ENCODE data around the gene CMPK1. TPM values are rescaled to one million over a fixed set of nuclear protein-coding genes. Genes with fewer than 3 reads are reported as not detected.

CMPK1 gene
- total RNA-seq, 1 experiment from 2014 or later: 28.7 TPM

GRCh38 chr1:47409311-47410067 is 75.9 kb downstream of the CMPK1 start:
- no peaks in the 10 kb centered on the region for H4K20me1 ChIP-seq (ENCODE audit: control insufficient read depth, insufficient read depth, insufficient read length)
- H2BK20ac ChIP-seq (ENCODE audit: low read depth, low read length, poor library complexity, severe bottlenecking): no peak overlapping the region
- no peak overlapping the region for H2AK5ac ChIP-seq (ENCODE audit: insufficient read length, low read length)
- Mint-ChIP-seq H3K36me3 (ENCODE audit: insufficient read depth in 1 of 3, low read depth in 3 of 3) (no peaks in the 10 kb centered on the region), H3K27ac (no peak overlapping the region; a peak in 1 of 7 replicates), H3K4me3 (no peak overlapping the region), H3K9me3 (no peaks in the 10 kb centered on the region; a peak in 1 of 5 replicates), H3K4me1 (no peaks in the 10 kb centered on the region), H3K27me3 (ENCODE audit: low read depth) (peaks cover 76% of the 10 kb centered on the region)
- H3K14ac ChIP-seq (ENCODE audit: insufficient read depth, low read length): no peak overlapping the region
- H3K23me2 ChIP-seq (ENCODE audit: insufficient read length, low read depth, low read length, poor library complexity, severe bottlenecking): no peaks in the 10 kb centered on the region
- TF ChIP-seq CTCF (conservative IDR thresholded peaks at IDR 0.05): no peak
- no peak overlapping the region for H3K18ac ChIP-seq (ENCODE audit: insufficient read length, low read depth, low read length)
- H2AFZ ChIP-seq (ENCODE audit: low read length): no peak overlapping the region
- H3K4ac ChIP-seq (ENCODE audit: low read depth, low read length): no peak overlapping the region
- no peak overlapping the region for H2BK5ac ChIP-seq (ENCODE audit: insufficient read length, low read length)
- H3K4me2 ChIP-seq (ENCODE audit: insufficient read depth, insufficient read length, low read length): no peak overlapping the region
- H3K79me1 ChIP-seq (ENCODE audit: insufficient read depth, low read depth, low read length, poor library complexity, severe bottlenecking): no peaks in the 10 kb centered on the region
- no peaks in the 10 kb centered on the region for H3K9me3 ChIP-seq (ENCODE audit: control insufficient read depth, low read depth, low read length)
- H4K91ac ChIP-seq (ENCODE audit: insufficient read length, low read depth, low read length): no peak overlapping the region
- DNase-seq: no peak
- no peak overlapping the region for H3T11ph ChIP-seq (ENCODE audit: low read length)
- H3K27ac ChIP-seq (ENCODE audit: insufficient read length, low read depth, low read length): no peak overlapping the region
- H2BK12ac ChIP-seq (ENCODE audit: insufficient read length, low read depth, low read length): no peak overlapping the region
- H4K8ac ChIP-seq (replicated peaks; ENCODE audit: insufficient read length, low read depth, low read length): no peak overlapping the region
- H3K27me3 ChIP-seq (ENCODE audit: insufficient read depth, low read length): peaks cover 7% of the 10 kb centered on the region; the same call in 1 of the 2 replicates
- no CpG with 5 or more reads among the region's 12 CpGs for WGBS (ENCODE audit: extremely low coverage, insufficient read length, low lambda C conversion rate)
- H3K56ac ChIP-seq (ENCODE audit: insufficient read length, low read depth, low read length): no peak overlapping the region
- H2BK15ac ChIP-seq (ENCODE audit: low read depth, low read length): no peak overlapping the region
- H4K5ac ChIP-seq (ENCODE audit: insufficient read length, low read depth, low read length): no peak overlapping the region
- no peak overlapping the region for H3K23ac ChIP-seq (ENCODE audit: insufficient read length, low read depth, low read length)
- H3K9ac ChIP-seq (ENCODE audit: extremely low read depth, insufficient read length, low read length): no peak overlapping the region
- peaks cover 3% of the 10 kb centered on the region; the same call in 1 of the 2 replicates for H3K4me1 ChIP-seq (ENCODE audit: insufficient read depth, low read length)
- H3K79me2 ChIP-seq (ENCODE audit: insufficient read depth, low read length): no peaks in the 10 kb centered on the region
- H2BK120ac ChIP-seq (ENCODE audit: low read depth, low read length, poor library complexity, severe bottlenecking): no peak overlapping the region

Data from H9 (cell line).